ENCODE measurements around the gene MYLK. TPM values are rescaled to one million over a fixed set of nuclear protein-coding genes. Genes with fewer than 3 reads are reported as not detected.

The MYLK gene
- total RNA-seq, 2 donors from 2014 or later, result 4.7 to 6.6 TPM

DNA sequence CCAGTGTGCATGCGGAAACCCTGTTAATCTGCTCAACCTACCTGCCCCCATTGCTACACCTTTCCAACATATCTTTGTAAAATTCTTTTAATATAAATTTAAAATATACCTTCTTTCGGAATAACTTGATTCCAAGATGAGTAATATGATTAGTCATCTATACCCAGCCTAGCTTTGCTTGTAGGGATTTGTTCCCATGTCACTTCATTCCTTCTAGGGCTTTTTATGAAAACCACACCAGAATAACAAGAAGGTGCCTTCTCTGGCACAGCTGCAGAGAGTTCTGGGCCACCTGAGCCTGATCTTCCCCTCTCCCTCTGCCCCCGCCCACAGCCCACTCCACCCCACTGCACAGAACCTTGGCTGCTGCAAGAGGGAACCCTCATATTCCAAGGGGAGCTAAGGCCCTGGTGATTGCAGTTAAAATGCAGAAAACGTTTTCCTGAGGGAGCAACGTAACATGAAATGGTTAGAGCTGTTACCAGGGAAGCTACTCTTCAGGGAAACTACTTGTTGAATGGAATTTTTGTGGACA lies 260.7 kb downstream of the MYLK start:
- Histone ChIP-seq H3K4me1 (ENCODE audit: control insufficient read depth, insufficient read depth, low read length) (no peaks in the 10 kb centered on the region), H3K36me3 (ENCODE audit: control insufficient read depth, insufficient read depth, low read length) (no peaks in the 10 kb centered on the region), H3K27ac (ENCODE audit: low read depth, low read length) (no peak overlapping the region), H3K27me3 (ENCODE audit: control insufficient read depth, insufficient read depth, low read length, poor library complexity, severe bottlenecking) (no peaks in the 10 kb centered on the region), H3K9ac (ENCODE audit: extremely low read depth, low read length, poor library complexity, severe bottlenecking) (no peak overlapping the region), H3K4me3 (ENCODE audit: low read length) (no peak overlapping the region), H3K9me3 (ENCODE audit: control insufficient read depth, low read length) (no peaks in the 10 kb centered on the region)
- no peaks in the 10 kb centered on the region for H3K27me3 Mint-ChIP-seq (ENCODE audit: insufficient read depth)
- DNase-seq, result no peak
- TF ChIP-seq CTCF (conservative IDR thresholded peaks at IDR 0.05), result no peak
- H3K9me3 Mint-ChIP-seq, result no peaks in the 10 kb centered on the region
- no peaks in the 10 kb centered on the region for H3K4me1 Mint-ChIP-seq
- no peak overlapping the region for H3K27ac Mint-ChIP-seq
- no peak overlapping the region for H3K4me3 Mint-ChIP-seq
- 95 to 100% methylated on average over 1 to 5 of the region's 5 CpGs for WGBS, 2 experiments (ENCODE audit: insufficient coverage in 1 of 2, insufficient read length in 1 of 2)
- H3K36me3 Mint-ChIP-seq (ENCODE audit: low read depth), result peaks cover 6% of the 10 kb centered on the region

DNA sequence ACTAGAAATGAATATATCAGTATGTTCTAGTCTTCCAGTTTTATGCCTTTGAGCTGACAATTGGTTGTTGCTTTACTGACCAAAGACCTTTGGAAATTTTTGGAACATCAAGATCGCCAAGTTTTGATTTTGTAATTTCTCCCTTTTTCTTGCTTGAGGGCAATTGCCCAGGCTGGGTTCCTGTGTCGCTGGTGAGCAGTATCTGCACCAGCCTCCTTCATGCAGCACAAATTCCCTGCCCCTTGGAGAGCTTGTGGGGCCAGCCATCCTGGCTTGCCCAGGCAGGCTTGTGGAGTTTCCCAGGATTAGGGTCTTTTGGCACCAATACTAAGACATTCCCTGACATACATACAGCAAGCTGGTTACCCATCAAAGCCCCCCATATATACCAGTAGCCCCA lies 261.4 kb downstream of the MYLK start:
- Mint-ChIP-seq H3K4me3 (no peak overlapping the region), H3K27ac (no peak overlapping the region), H3K4me1 (peaks cover 4% of the 10 kb centered on the region), H3K36me3 (ENCODE audit: low read depth) (peaks cover 6% of the 10 kb centered on the region), H3K9me3 (no peaks in the 10 kb centered on the region), H3K27me3 (ENCODE audit: insufficient read depth) (no peaks in the 10 kb centered on the region)
- no peak overlapping the region for H3K27ac ChIP-seq (ENCODE audit: low read depth, low read length)
- no peak for TF ChIP-seq CTCF (conservative IDR thresholded peaks at IDR 0.05)
- H3K9me3 ChIP-seq (ENCODE audit: control insufficient read depth, low read length), result no peaks in the 10 kb centered on the region
- WGBS, 2 experiments (ENCODE audit: insufficient coverage in 1 of 2, insufficient read length in 1 of 2), result 89 to 92% methylated on average over 2 of the region's 2 CpGs
- no peak overlapping the region for H3K4me3 ChIP-seq (ENCODE audit: low read length)
- no peaks in the 10 kb centered on the region for H3K4me1 ChIP-seq (ENCODE audit: control insufficient read depth, insufficient read depth, low read length)
- H3K9ac ChIP-seq (ENCODE audit: extremely low read depth, low read length, poor library complexity, severe bottlenecking), result no peak overlapping the region
- H3K36me3 ChIP-seq (ENCODE audit: control insufficient read depth, insufficient read depth, low read length), result no peaks in the 10 kb centered on the region
- H3K27me3 ChIP-seq (ENCODE audit: control insufficient read depth, insufficient read depth, low read length, poor library complexity, severe bottlenecking), result no peaks in the 10 kb centered on the region
- DNase-seq, result no peak

- Mint-ChIP-seq H3K9me3 (no peaks in the 10 kb centered on the region), H3K27ac (no peak overlapping the region), H3K4me3 (no peak overlapping the region), H3K4me1 (peaks cover 5% of the 10 kb centered on the region), H3K36me3 (ENCODE audit: low read depth) (peaks cover 6% of the 10 kb centered on the region), H3K27me3 (ENCODE audit: insufficient read depth) (no peaks in the 10 kb centered on the region)
- Histone ChIP-seq H3K9me3 (ENCODE audit: control insufficient read depth, low read length) (no peaks in the 10 kb centered on the region), H3K9ac (ENCODE audit: extremely low read depth, low read length, poor library complexity, severe bottlenecking) (no peak overlapping the region), H3K27me3 (ENCODE audit: control insufficient read depth, insufficient read depth, low read length, poor library complexity, severe bottlenecking) (no peaks in the 10 kb centered on the region), H3K4me1 (ENCODE audit: control insufficient read depth, insufficient read depth, low read length) (no peaks in the 10 kb centered on the region), H3K27ac (ENCODE audit: low read depth, low read length) (no peak overlapping the region), H3K36me3 (ENCODE audit: control insufficient read depth, insufficient read depth, low read length) (no peaks in the 10 kb centered on the region), H3K4me3 (ENCODE audit: low read length) (no peak overlapping the region)
- no peak for TF ChIP-seq CTCF (conservative IDR thresholded peaks at IDR 0.05)
- no peak for DNase-seq
- 91 to 95% methylated on average over 7 of the region's 7 CpGs for WGBS, 2 experiments (ENCODE audit: insufficient coverage in 1 of 2, insufficient read length in 1 of 2)
Measured at GRCh38 chr3:123621850-123622189, 262.3 kb downstream of the MYLK start.

Measured in endodermal cell (in vitro differentiated cells).